Spleen (tissue), 11 donors: ENCODE measurements around the gene SNAPC5. TPM values are rescaled to one million over a fixed set of nuclear protein-coding genes. Genes with fewer than 3 reads are reported as not detected.

ENCODE experiments used
- DNase-seq: peaks from one replicate; pipeline ENCODE4 v3.0.0-alpha.2; 2020
- H3K27ac ChIP-seq, 8 donors: fragments of 200-600 bp; sonication (generic) in 7 of 8; 1 replicate in 4 of 8; 2 replicates in 4 of 8; pipeline versions ENCODE4 v1.5.0 to v1.8.0; 2016 to 2021; ENCODE audit warnings: inconsistent platforms in 4 of 8, mild to moderate bottlenecking in 4 of 8, moderate library complexity in 1 of 8
- H3K27me3 ChIP-seq, 7 donors: fragments of 200-600 bp; sonication (generic) in 6 of 7; replicated peaks in 1 of 7; 1 replicate in 4 of 7; 2 replicates in 3 of 7; pipeline versions ENCODE4 v1.5.0 to v1.8.0; 2016 to 2021; ENCODE audit warnings: inconsistent platforms in 3 of 7, mild to moderate bottlenecking in 1 of 7
- H3K36me3 ChIP-seq, 6 donors: fragments of 200-600 bp; sonication (generic) in 5 of 6; 1 replicate in 4 of 6; 2 replicates in 2 of 6; pipeline versions ENCODE4 v1.5.0 to v1.8.0; 2016 to 2021; ENCODE audit warnings: inconsistent platforms in 2 of 6
- H3K4me1 ChIP-seq, 6 donors: fragments of 200-600 bp; sonication (generic) in 5 of 6; 1 replicate in 3 of 6; 2 replicates in 3 of 6; pipeline versions ENCODE4 v1.5.0 to v1.8.0; 2016 to 2021; ENCODE audit warnings: inconsistent platforms in 3 of 6
- H3K4me3 ChIP-seq, 8 donors: fragments of 200-600 bp; sonication (generic) in 7 of 8; 1 replicate in 4 of 8; 2 replicates in 4 of 8; pipeline versions ENCODE4 v1.5.0 to v1.8.0; 2016 to 2021; ENCODE audit warnings: inconsistent platforms in 4 of 8, mild to moderate bottlenecking in 4 of 8, moderate library complexity in 2 of 8
- H3K9me3 ChIP-seq, 8 donors: fragments of 200-600 bp; sonication (generic) in 7 of 8; 1 replicate in 4 of 8; 2 replicates in 4 of 8; pipeline versions ENCODE4 v1.5.0 to v1.8.0; 2016 to 2021; ENCODE audit warnings: inconsistent platforms in 4 of 8
- CTCF ChIP-seq, 11 experiments: fragments of 200-600 bp in 7 of 11; fragments of 450-650 bp in 4 of 11; sonication (generic) in 4 of 11; IDR thresholded peaks in 8 of 11; conservative IDR thresholded peaks in 3 of 11; 1 replicate in 7 of 11; 2 replicates in 4 of 11; pipeline versions ENCODE4 v1.4.0 to v1.8.0; 2016 to 2021; ENCODE audit warnings: antibody characterized with exemption in 11 of 11, inconsistent platforms in 4 of 11, mild to moderate bottlenecking in 1 of 11
- POLR2A ChIP-seq, 3 donors: fragments of 450-650 bp; IDR thresholded peaks; one replicate each; pipeline ENCODE4 v1.5.1; 2017; ENCODE audit warnings: antibody characterized with exemption in 3 of 3, mild to moderate bottlenecking in 1 of 3
- POLR2AphosphoS5 ChIP-seq, 3 donors: sonication (generic); formaldehyde crosslinking; IDR thresholded peaks; one replicate each; pipeline ENCODE4 v1.5.1; 2017; ENCODE audit warnings: antibody characterized with exemption in 3 of 3
- WGBS, 5 donors: extraction: QIAGEN DNeasy Blood & Tissue Kit in 3 of 5; methylation state at CpG; one replicate each; pipeline versions ENCODE4 v1.1.5 to v1.1.7; 2013 to 2018; 5-methylcytosine and 5-hydroxymethylcytosine counted together
- intact Hi-C: fragments of 100-400 bp; cut with DNase I; formaldehyde crosslinking; loops from one replicate; pipeline ENCODE4 v1.15.0; 2023; ENCODE audit warnings: low total_unique reads
- polyA plus RNA-seq, 3 donors: library from polyadenylated mRNA; stranded (reverse); fragments of 200-250 nt; gene quantifications; one replicate each; pipeline ENCODE4 v1.2.1, GENCODE V29; 2013
- total RNA-seq, 7 donors: library from RNA; depleted of rRNA in 3 of 7; stranded (reverse); fragments of >200 nt in 3 of 7; fragmentation: NEBNext Ultra II Directional in 4 of 7; extraction: Animal tissue kit (Norgen Biotek cat#: 25700) in 4 of 7; gene quantifications; one replicate each; pipeline versions ENCODE4 v1.1.0 to v1.2.1, GENCODE V29; 2016 to 2021
- donor health status: healthy with polysubstance abuse.
- donor health status: DM: no; HTN: no; CAD: no; lungs with moderate emphysema.
- donor health status: DM: no; HTN: no; CAD: no.
- donor health status: Bipolar disorder and iron deficiency.
- donor health status: healthy.
- donor health status: DM: no; HTN: no; CAD: no.
- donor health status: DM: yes; HTN: yes; CAD: no.

The SNAPC5 gene
- total and polyA plus RNA-seq, 10 donors, result 20.0 to 46.8 (median 26.5) TPM

GRCh38 chr15:66535056-66535455 lies 37.5 kb upstream of the SNAPC5 start:
- no peaks in the 10 kb centered on the region for H3K27me3 ChIP-seq
- DNase-seq, result no peak
- H3K36me3 ChIP-seq, result peaks cover 0 to 100% (median 35%) of the 10 kb centered on the region in 6 donors
- WGBS, 5 donors, result 87 to 100% (median 93%) methylated on average over 9 of the region's 9 CpGs
- no peak overlapping the region for H3K4me3 ChIP-seq
- H3K9me3 ChIP-seq, result no peaks in the 10 kb centered on the region
- no peak overlapping the region for H3K27ac ChIP-seq
- intact Hi-C loops, result no loop called here
- no peaks in the 10 kb centered on the region for H3K4me1 ChIP-seq
- TF ChIP-seq POLR2AphosphoS5 (IDR thresholded peaks at IDR 0.05) (no peak), POLR2A (IDR thresholded peaks at IDR 0.05) (no peak)

- no peak overlapping the region for H3K4me3 ChIP-seq
- intact Hi-C loops, result no loop called here
- peaks cover 0 to 100% (median 22%) of the 10 kb centered on the region in 6 donors for H3K36me3 ChIP-seq
- H3K27me3 ChIP-seq, result no peaks in the 10 kb centered on the region
- DNase-seq, result no peak
- no peak overlapping the region for H3K27ac ChIP-seq
- H3K9me3 ChIP-seq, result no peaks in the 10 kb centered on the region
- no peaks in the 10 kb centered on the region for H3K4me1 ChIP-seq
- 71 to 91% (median 80%) methylated on average over 4 of the region's 4 CpGs for WGBS, 5 donors
- TF ChIP-seq POLR2AphosphoS5 (IDR thresholded peaks at IDR 0.05) (no peak), CTCF (IDR thresholded peaks at IDR 0.05 in 8 of 11, conservative IDR thresholded peaks at IDR 0.05 in 3 of 11) (no peak), POLR2A (IDR thresholded peaks at IDR 0.05) (no peak)
Measured at GRCh38 chr15:66524838-66525237, 27.3 kb upstream of the SNAPC5 start.

- H3K27me3 ChIP-seq, result no peaks in the 10 kb centered on the region
- H3K4me1 ChIP-seq, result no peaks in the 10 kb centered on the region
- DNase-seq, result no peak
- H3K4me3 ChIP-seq, result no peak overlapping the region
- 92 to 97% (median 96%) methylated on average over 3 of the region's 3 CpGs for WGBS, 5 donors
- no peaks in the 10 kb centered on the region for H3K9me3 ChIP-seq
- H3K27ac ChIP-seq, result no peak overlapping the region
- no peak for TF ChIP-seq POLR2AphosphoS5 (IDR thresholded peaks at IDR 0.05)
- TF ChIP-seq CTCF (IDR thresholded peaks at IDR 0.05 in 8 of 11, conservative IDR thresholded peaks at IDR 0.05 in 3 of 11), result no peak
- TF ChIP-seq POLR2A (IDR thresholded peaks at IDR 0.05), result no peak
- intact Hi-C loops, result no loop called here
- peaks cover 0 to 100% (median 17%) of the 10 kb centered on the region in 6 donors for H3K36me3 ChIP-seq
Measured at GRCh38 chr15:66523926-66524325, 26.4 kb upstream of the SNAPC5 start.

- WGBS, 5 donors, result 96 to 100% (median 98%) methylated on average over 2 of the region's 2 CpGs
- Histone ChIP-seq H3K27me3 (no peaks in the 10 kb centered on the region), H3K4me3 (no peak overlapping the region), H3K27ac (no peak overlapping the region), H3K9me3 (no peaks in the 10 kb centered on the region), H3K36me3 (peaks cover 0 to 81% (median 23%) of the 10 kb centered on the region in 6 donors), H3K4me1 (no peaks in the 10 kb centered on the region)
- TF ChIP-seq CTCF (IDR thresholded peaks at IDR 0.05 in 8 of 11, conservative IDR thresholded peaks at IDR 0.05 in 3 of 11) (no peak), POLR2A (IDR thresholded peaks at IDR 0.05) (no peak), POLR2AphosphoS5 (IDR thresholded peaks at IDR 0.05) (no peak)
- no peak for DNase-seq
- intact Hi-C loops, result no loop called here
Measured at GRCh38 chr15:66515901-66516322, 18.4 kb upstream of the SNAPC5 start.

- no peak for TF ChIP-seq POLR2AphosphoS5 (IDR thresholded peaks at IDR 0.05)
- no peak for TF ChIP-seq POLR2A (IDR thresholded peaks at IDR 0.05)
- no peak for TF ChIP-seq CTCF (IDR thresholded peaks at IDR 0.05 in 8 of 11, conservative IDR thresholded peaks at IDR 0.05 in 3 of 11)
- intact Hi-C loops, result no loop called here
- no peak for DNase-seq
- WGBS, 5 donors, result 77 to 87% (median 80%) methylated on average over 3 of the region's 3 CpGs
- Histone ChIP-seq H3K4me1 (no peaks in the 10 kb centered on the region), H3K27me3 (no peaks in the 10 kb centered on the region), H3K27ac (no peak overlapping the region), H3K36me3 (peaks cover 0 to 77% (median 20%) of the 10 kb centered on the region in 6 donors), H3K9me3 (no peaks in the 10 kb centered on the region), H3K4me3 (no peak overlapping the region)
Measured at GRCh38 chr15:66514586-66514985, 17.0 kb upstream of the SNAPC5 start.
